ENCODE measurements around the gene PSD4.

- TF ChIP-seq POLR2AphosphoS5 (IDR thresholded peaks at IDR 0.05; ENCODE audit: low read depth, low read length): no peak
- no peak for TF ChIP-seq POLR2A (IDR thresholded peaks at IDR 0.05; ENCODE audit: low read depth, low read length)
- no peak for TF ChIP-seq SPI1 (IDR thresholded peaks at IDR 0.05; ENCODE audit: low read depth, low read length)
- no peak for TF ChIP-seq PAX5 (IDR thresholded peaks at IDR 0.05; ENCODE audit: insufficient read depth, low read length, severe bottlenecking)
Measured at GRCh38 chr2:113187771-113188170, 14.0 kb downstream of the PSD4 start.
